Measurements from ENCODE around the gene MB21D2.
"Not testable (repeated sequence)": the region's sequence is repeated elsewhere in the genome, so short reads cannot be mapped to it uniquely, and the experiment has no call there.

Gene MB21D2

GRCh38 chr3:192802957-192803899 is 114.4 kb downstream of the MB21D2 start:
- no peak for DNase-seq (ENCODE audit: low spot score)
- TF ChIP-seq, protein P1, sequence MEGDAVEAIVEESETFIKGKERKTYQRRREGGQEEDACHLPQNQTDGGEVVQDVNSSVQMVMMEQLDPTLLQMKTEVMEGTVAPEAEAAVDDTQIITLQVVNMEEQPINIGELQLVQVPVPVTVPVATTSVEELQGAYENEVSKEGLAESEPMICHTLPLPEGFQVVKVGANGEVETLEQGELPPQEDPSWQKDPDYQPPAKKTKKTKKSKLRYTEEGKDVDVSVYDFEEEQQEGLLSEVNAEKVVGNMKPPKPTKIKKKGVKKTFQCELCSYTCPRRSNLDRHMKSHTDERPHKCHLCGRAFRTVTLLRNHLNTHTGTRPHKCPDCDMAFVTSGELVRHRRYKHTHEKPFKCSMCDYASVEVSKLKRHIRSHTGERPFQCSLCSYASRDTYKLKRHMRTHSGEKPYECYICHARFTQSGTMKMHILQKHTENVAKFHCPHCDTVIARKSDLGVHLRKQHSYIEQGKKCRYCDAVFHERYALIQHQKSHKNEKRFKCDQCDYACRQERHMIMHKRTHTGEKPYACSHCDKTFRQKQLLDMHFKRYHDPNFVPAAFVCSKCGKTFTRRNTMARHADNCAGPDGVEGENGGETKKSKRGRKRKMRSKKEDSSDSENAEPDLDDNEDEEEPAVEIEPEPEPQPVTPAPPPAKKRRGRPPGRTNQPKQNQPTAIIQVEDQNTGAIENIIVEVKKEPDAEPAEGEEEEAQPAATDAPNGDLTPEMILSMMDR (IDR thresholded peaks at IDR 0.05; ENCODE audit: extremely low read depth, missing control alignments) = no peak

- TF ChIP-seq, protein P1 (IDR thresholded peaks at IDR 0.05; ENCODE audit: extremely low read depth, missing control alignments) = no peak
- DNase-seq (ENCODE audit: low spot score) = no peak
These were observed 115.7 kb downstream of the MB21D2 start for GRCh38 chr3:192801985-192802384.

DNA sequence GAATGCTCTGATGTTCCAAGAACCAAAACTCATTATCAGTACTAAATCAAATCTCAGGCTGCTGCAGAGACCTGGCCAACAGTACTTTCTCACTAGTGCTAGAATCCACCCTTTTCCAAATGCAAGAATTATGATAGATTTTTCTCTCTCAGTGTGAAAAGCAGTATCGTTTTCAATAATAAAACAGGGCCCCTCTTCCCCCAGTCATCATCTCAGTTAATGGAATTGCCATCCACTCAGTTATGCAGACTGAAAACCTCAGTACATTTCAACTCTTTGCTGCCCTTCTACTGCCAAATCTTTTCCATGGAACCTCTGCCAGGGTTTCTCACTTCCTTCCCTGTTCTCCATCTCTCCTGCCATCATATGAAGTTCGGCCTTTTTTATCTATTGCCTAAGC is 117.9 kb downstream of the MB21D2 start:
- no peak for DNase-seq (ENCODE audit: low spot score)
- TF ChIP-seq, protein P1 (IDR thresholded peaks at IDR 0.05; ENCODE audit: extremely low read depth, missing control alignments) = no peak

- TF ChIP-seq, protein P1 (IDR thresholded peaks at IDR 0.05; ENCODE audit: extremely low read depth, missing control alignments) = no peak
- no peak for DNase-seq (ENCODE audit: low spot score)
These were observed 122.6 kb downstream of the MB21D2 start for GRCh38 chr3:192795021-192795420.

DNA sequence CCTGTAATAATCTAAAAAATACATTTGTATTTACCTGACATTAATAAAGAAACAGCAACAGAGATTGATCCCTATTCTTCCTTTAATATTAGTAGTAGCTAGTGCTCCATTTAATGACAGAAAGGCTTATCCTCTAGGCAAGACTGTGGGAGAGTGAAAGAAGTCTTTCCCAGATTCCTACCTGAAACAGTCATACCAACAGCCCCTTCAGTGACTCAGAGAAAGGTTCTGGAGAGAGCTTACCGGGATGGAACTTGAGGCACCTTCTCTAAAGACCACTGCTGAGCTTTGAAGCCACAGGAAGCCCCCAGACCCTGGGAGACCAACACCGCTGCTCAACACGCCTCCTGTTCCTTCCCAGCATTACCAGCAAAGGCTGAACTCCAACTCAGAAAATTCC is 123.4 kb downstream of the MB21D2 start:
- TF ChIP-seq, protein P1 (IDR thresholded peaks at IDR 0.05; ENCODE audit: extremely low read depth, missing control alignments) = no peak
- no peak for DNase-seq (ENCODE audit: low spot score)

DNA sequence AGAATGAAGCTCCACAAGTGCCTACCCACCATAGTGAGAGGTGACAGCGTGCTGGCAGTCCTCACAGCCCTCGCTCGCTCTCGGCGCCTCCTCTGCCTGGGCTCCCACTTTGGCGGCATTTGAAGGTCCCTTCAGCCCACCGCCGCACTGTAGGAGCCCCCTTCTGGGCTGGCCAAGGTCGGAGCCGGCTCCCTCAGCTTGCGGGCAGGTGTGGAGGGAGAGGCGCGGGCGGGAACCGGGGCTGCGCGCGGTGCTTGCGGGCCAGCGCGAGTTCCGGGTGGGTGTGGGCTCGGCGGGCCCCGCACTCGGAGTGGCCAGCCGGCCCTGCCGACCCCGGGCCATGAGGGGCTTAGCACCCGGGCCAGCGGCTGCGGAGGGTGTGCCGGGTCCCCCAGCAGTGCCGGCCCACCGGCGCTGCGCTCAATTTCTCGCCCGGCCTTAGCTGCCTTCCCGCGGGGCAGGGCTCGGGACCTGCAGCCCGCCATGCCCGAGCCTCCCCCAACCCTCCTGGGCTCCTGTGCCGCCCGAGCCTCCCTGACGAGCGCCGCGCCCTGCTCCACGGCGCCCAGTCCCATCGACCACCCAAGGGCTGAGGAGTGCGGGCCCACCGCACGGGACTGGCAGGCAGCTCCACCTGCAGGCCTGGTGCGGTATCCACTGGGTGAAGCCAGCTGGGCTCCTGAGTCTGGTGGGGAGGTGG is 128.7 kb downstream of the MB21D2 start:
- DNase-seq (ENCODE audit: low spot score) = not testable (repeated sequence)

DNA sequence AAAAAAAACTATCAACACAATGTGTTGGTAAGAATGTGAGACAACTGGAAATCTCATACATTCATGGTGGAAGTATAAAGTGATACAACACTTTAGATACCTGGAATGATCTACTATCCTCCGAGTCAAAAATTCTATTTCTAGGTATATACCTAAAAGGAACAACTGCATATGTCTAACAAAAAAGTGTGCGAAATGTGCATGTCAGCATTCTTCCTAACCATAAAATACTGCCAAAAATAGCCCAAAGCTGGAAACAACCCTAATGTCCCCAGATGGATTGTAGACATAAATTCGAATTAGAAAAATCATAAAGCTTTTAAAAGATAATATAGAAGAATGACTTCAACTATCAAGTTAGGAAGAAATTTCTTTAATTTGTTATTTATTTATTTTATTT is 139.1 kb downstream of the MB21D2 start:
- DNase-seq (ENCODE audit: low spot score) = no peak
- TF ChIP-seq, protein P1 (IDR thresholded peaks at IDR 0.05; ENCODE audit: extremely low read depth, missing control alignments) = no peak

DNA sequence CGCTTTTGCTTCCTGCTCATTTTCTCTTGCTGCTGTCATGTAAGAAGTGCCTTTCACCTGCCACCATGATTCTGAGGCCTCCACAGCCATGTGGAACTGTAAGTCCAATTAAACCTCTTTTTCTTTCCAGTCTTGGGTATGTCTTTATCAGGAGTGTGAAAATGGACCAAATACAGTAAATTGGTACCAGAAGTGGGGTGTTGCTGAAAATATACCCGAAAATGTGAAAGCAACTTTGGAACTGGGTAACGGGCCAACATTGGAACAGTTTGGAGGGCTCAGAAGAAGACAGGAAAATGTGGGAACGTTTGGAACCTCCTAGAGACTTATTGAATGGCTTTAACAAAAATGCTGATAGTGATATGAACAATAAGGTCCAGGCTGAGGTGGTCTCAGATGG is 143.3 kb downstream of the MB21D2 start:
- not testable (repeated sequence) for DNase-seq (ENCODE audit: low spot score)
